Measurements from ENCODE around the gene SLCO3A1.

SLCO3A1 gene

GRCh38 chr15:92012368-92012629 lies 158.8 kb downstream of the SLCO3A1 start:
- no peak overlapping the region for H3K27ac ChIP-seq (ENCODE audit: extremely low read depth, low read depth, low read length)
- POLR2A ChIA-PET, result no interaction called here
- H3K4me1 ChIP-seq (ENCODE audit: control insufficient read depth, insufficient read depth, low read length), result no peaks in the 10 kb centered on the region
- no peak for TF ChIP-seq ZNF362 (tag by site-specific recombination; IDR thresholded peaks at IDR 0.05)
- no peak for TF ChIP-seq ZNF670 (tag by site-specific recombination; IDR thresholded peaks at IDR 0.05; ENCODE audit: low read depth)
- TF ChIP-seq, protein P1, sequence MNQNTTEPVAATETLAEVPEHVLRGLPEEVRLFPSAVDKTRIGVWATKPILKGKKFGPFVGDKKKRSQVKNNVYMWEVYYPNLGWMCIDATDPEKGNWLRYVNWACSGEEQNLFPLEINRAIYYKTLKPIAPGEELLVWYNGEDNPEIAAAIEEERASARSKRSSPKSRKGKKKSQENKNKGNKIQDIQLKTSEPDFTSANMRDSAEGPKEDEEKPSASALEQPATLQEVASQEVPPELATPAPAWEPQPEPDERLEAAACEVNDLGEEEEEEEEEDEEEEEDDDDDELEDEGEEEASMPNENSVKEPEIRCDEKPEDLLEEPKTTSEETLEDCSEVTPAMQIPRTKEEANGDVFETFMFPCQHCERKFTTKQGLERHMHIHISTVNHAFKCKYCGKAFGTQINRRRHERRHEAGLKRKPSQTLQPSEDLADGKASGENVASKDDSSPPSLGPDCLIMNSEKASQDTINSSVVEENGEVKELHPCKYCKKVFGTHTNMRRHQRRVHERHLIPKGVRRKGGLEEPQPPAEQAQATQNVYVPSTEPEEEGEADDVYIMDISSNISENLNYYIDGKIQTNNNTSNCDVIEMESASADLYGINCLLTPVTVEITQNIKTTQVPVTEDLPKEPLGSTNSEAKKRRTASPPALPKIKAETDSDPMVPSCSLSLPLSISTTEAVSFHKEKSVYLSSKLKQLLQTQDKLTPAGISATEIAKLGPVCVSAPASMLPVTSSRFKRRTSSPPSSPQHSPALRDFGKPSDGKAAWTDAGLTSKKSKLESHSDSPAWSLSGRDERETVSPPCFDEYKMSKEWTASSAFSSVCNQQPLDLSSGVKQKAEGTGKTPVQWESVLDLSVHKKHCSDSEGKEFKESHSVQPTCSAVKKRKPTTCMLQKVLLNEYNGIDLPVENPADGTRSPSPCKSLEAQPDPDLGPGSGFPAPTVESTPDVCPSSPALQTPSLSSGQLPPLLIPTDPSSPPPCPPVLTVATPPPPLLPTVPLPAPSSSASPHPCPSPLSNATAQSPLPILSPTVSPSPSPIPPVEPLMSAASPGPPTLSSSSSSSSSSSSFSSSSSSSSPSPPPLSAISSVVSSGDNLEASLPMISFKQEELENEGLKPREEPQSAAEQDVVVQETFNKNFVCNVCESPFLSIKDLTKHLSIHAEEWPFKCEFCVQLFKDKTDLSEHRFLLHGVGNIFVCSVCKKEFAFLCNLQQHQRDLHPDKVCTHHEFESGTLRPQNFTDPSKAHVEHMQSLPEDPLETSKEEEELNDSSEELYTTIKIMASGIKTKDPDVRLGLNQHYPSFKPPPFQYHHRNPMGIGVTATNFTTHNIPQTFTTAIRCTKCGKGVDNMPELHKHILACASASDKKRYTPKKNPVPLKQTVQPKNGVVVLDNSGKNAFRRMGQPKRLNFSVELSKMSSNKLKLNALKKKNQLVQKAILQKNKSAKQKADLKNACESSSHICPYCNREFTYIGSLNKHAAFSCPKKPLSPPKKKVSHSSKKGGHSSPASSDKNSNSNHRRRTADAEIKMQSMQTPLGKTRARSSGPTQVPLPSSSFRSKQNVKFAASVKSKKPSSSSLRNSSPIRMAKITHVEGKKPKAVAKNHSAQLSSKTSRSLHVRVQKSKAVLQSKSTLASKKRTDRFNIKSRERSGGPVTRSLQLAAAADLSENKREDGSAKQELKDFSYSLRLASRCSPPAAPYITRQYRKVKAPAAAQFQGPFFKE (tag by site-specific recombination; IDR thresholded peaks at IDR 0.05; ENCODE audit: borderline replicate concordance), result no peak
- no peak for TF ChIP-seq ZNF433 (tag by site-specific recombination; IDR thresholded peaks at IDR 0.05; ENCODE audit: low read depth)
- no peak for TF ChIP-seq ZNF623 (tag by site-specific recombination; IDR thresholded peaks at IDR 0.05)
- no peak for TF ChIP-seq ZSCAN30 (tag by site-specific recombination; IDR thresholded peaks at IDR 0.05)
- CTCF ChIA-PET, result no interaction called here
- H3K4me3 ChIP-seq (ENCODE audit: low read depth, low read length), result no peak overlapping the region
- no peaks in the 10 kb centered on the region for H3K36me3 ChIP-seq (ENCODE audit: control insufficient read depth in 2 of 2, insufficient read depth in 1 of 2, low read length in 2 of 2)
- no peaks in the 10 kb centered on the region for H3K9me3 ChIP-seq (ENCODE audit: control insufficient read depth, insufficient read depth, low read depth, low read length)

DNA sequence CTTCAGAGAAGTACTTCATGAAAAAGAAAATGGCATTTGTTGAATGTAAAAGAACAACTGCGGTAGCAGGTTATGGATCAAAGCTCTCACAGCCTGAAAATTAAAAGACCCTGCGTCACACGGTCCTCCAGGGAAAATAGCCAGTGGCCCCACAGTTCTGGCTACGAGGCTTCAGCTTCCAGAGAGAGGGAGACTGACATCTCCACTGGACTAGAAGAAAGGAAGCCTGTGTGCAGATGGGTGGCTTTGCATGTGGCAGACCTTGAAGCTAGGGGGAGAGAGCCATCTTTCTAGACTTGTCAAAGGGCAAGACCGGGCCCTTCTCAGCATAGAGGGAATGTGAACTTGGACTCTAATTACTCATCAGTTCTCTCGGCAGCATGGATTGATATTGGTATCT lies 159.4 kb downstream of the SLCO3A1 start:
- no peaks in the 10 kb centered on the region for H3K4me1 ChIP-seq (ENCODE audit: control insufficient read depth, insufficient read depth, low read length)
- POLR2A ChIA-PET, result interaction anchor here (0.6 kb wide), 1 partner anchor 612 kb away, joined by 5 read pairs; no protein-coding TSS in a partner anchor
- no peaks in the 10 kb centered on the region for H3K36me3 ChIP-seq (ENCODE audit: control insufficient read depth in 2 of 2, insufficient read depth in 1 of 2, low read length in 2 of 2)
- H3K4me3 ChIP-seq (ENCODE audit: low read depth, low read length), result no peak overlapping the region
- CTCF ChIA-PET, result no interaction called here
- H3K27ac ChIP-seq (ENCODE audit: extremely low read depth, low read depth, low read length), result no peak overlapping the region
- no peaks in the 10 kb centered on the region for H3K9me3 ChIP-seq (ENCODE audit: control insufficient read depth, insufficient read depth, low read depth, low read length)
- TF ChIP-seq, protein P2, sequence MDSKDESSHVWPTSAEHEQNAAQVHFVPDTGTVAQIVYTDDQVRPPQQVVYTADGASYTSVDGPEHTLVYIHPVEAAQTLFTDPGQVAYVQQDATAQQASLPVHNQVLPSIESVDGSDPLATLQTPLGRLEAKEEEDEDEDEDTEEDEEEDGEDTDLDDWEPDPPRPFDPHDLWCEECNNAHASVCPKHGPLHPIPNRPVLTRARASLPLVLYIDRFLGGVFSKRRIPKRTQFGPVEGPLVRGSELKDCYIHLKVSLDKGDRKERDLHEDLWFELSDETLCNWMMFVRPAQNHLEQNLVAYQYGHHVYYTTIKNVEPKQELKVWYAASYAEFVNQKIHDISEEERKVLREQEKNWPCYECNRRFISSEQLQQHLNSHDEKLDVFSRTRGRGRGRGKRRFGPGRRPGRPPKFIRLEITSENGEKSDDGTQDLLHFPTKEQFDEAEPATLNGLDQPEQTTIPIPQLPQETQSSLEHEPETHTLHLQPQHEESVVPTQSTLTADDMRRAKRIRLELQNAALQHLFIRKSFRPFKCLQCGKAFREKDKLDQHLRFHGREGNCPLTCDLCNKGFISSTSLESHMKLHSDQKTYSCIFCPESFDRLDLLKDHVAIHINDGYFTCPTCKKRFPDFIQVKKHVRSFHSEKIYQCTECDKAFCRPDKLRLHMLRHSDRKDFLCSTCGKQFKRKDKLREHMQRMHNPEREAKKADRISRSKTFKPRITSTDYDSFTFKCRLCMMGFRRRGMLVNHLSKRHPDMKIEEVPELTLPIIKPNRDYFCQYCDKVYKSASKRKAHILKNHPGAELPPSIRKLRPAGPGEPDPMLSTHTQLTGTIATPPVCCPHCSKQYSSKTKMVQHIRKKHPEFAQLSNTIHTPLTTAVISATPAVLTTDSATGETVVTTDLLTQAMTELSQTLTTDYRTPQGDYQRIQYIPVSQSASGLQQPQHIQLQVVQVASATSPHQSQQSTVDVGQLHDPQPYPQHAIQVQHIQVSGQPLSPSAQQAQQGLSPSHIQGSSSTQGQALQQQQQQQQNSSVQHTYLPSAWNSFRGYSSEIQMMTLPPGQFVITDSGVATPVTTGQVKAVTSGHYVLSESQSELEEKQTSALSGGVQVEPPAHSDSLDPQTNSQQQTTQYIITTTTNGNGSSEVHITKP (tag by site-specific recombination; IDR thresholded peaks at IDR 0.05), result no peak
- TF ChIP-seq, protein P3, sequence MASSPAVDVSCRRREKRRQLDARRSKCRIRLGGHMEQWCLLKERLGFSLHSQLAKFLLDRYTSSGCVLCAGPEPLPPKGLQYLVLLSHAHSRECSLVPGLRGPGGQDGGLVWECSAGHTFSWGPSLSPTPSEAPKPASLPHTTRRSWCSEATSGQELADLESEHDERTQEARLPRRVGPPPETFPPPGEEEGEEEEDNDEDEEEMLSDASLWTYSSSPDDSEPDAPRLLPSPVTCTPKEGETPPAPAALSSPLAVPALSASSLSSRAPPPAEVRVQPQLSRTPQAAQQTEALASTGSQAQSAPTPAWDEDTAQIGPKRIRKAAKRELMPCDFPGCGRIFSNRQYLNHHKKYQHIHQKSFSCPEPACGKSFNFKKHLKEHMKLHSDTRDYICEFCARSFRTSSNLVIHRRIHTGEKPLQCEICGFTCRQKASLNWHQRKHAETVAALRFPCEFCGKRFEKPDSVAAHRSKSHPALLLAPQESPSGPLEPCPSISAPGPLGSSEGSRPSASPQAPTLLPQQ (tag by site-specific recombination; IDR thresholded peaks at IDR 0.05), result no peak
- no peak for TF ChIP-seq ZBTB20 (tag by site-specific recombination; IDR thresholded peaks at IDR 0.05)
- no peak for TF ChIP-seq ZNF837 (tag by site-specific recombination; IDR thresholded peaks at IDR 0.05)
- no peak for TF ChIP-seq ZBTB49 (tag by site-specific recombination; IDR thresholded peaks at IDR 0.05; ENCODE audit: low read depth)
- no peak for TF ChIP-seq ZNF549 (tag by site-specific recombination; IDR thresholded peaks at IDR 0.05)
- no peak for TF ChIP-seq OSR2 (tag by site-specific recombination; IDR thresholded peaks at IDR 0.05)
- TF ChIP-seq ZNF792 (tag by site-specific recombination; IDR thresholded peaks at IDR 0.05), result no peak
- no peak for TF ChIP-seq BCL11A (tag by site-specific recombination; IDR thresholded peaks at IDR 0.05; ENCODE audit: low read depth)
- TF ChIP-seq, protein P4, sequence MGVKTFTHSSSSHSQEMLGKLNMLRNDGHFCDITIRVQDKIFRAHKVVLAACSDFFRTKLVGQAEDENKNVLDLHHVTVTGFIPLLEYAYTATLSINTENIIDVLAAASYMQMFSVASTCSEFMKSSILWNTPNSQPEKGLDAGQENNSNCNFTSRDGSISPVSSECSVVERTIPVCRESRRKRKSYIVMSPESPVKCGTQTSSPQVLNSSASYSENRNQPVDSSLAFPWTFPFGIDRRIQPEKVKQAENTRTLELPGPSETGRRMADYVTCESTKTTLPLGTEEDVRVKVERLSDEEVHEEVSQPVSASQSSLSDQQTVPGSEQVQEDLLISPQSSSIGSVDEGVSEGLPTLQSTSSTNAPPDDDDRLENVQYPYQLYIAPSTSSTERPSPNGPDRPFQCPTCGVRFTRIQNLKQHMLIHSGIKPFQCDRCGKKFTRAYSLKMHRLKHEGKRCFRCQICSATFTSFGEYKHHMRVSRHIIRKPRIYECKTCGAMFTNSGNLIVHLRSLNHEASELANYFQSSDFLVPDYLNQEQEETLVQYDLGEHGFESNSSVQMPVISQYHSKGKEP (tag by site-specific recombination; IDR thresholded peaks at IDR 0.05), result no peak
